Measurements from ENCODE around the gene ROR2.

Gene ROR2

GRCh38 chr9:91935805-91936514, 14.1 kb downstream of the ROR2 start:
- TF ChIP-seq, protein P1, sequence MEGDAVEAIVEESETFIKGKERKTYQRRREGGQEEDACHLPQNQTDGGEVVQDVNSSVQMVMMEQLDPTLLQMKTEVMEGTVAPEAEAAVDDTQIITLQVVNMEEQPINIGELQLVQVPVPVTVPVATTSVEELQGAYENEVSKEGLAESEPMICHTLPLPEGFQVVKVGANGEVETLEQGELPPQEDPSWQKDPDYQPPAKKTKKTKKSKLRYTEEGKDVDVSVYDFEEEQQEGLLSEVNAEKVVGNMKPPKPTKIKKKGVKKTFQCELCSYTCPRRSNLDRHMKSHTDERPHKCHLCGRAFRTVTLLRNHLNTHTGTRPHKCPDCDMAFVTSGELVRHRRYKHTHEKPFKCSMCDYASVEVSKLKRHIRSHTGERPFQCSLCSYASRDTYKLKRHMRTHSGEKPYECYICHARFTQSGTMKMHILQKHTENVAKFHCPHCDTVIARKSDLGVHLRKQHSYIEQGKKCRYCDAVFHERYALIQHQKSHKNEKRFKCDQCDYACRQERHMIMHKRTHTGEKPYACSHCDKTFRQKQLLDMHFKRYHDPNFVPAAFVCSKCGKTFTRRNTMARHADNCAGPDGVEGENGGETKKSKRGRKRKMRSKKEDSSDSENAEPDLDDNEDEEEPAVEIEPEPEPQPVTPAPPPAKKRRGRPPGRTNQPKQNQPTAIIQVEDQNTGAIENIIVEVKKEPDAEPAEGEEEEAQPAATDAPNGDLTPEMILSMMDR (IDR thresholded peaks at IDR 0.05; ENCODE audit: low read depth, low read length, missing control alignments): no peak
- DNase-seq (ENCODE audit: low read depth): no peak

DNA sequence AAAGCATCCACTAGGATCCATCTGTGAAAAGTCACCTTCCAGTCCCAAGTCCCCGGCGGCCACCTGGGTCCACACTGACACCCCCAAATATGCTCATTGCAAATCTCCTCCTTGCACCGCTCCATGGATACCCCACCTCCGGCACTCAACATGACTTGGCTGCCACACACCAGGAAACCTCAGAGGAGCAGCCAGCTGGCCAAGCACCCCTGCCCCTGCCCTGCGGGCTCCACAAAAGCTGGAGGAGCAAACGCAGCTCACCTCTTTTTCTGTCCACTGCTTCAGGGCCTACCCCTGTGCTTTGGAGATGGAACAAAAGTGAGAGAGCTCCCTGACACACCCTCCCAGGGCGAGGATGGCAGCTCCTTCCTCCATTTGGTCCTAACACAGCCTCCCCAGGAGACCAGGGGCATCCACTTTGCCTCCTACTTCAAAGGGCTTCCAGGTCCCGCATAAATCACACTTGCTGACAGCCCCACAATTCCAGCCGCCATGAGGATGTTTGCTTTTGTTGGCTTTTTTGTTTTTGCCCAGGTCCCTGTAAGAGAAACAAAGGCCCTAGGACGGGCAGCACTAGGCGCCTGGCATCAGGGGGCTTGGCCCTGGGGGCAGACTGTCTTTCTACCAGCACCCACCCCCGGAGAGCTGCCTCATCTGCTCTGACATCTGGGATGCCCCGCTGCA, 14.8 kb downstream of the ROR2 start:
- TF ChIP-seq, protein P1 (IDR thresholded peaks at IDR 0.05; ENCODE audit: low read depth, low read length, missing control alignments): no peak
- no peak for DNase-seq (ENCODE audit: low read depth)
- no peak overlapping the region for H3K4me3 ChIP-seq (ENCODE audit: low read depth, low read length)

More at GRCh38 chr9:91935805-91936514, 14.1 kb downstream of the ROR2 start:
- no peak overlapping the region for H3K4me3 ChIP-seq (ENCODE audit: low read depth, low read length)

- no peak overlapping the region for H3K4me3 ChIP-seq (ENCODE audit: low read depth, low read length)
- TF ChIP-seq, protein P1 (IDR thresholded peaks at IDR 0.05; ENCODE audit: low read depth, low read length, missing control alignments): no peak
- DNase-seq (ENCODE audit: low read depth): no peak
Measured at GRCh38 chr9:91934654-91935053, 15.4 kb downstream of the ROR2 start.

- no peak overlapping the region for H3K4me3 ChIP-seq (ENCODE audit: low read depth, low read length)
- no peak for DNase-seq (ENCODE audit: low read depth)
- TF ChIP-seq, protein P1 (IDR thresholded peaks at IDR 0.05; ENCODE audit: low read depth, low read length, missing control alignments): no peak
Measured at GRCh38 chr9:91933556-91934352, 16.3 kb downstream of the ROR2 start.

DNA sequence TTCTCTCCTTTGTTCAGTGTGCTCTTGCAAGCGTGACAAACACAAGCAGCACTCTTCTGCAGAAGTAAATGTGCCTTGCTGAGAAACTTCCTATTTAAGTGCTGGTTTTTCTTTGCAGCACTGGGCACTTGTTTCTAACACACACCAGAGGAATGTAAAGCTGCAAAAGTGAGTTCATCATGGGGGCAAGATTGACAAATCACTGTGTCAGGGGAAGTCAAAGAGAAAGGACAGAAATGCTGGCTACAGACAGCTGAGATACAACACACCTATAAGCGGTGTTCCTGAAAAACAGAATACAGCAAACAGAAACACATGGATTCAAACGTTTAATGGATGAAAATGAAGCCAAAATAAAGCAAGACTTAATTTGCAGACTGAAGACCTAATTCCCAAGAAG, 19.6 kb downstream of the ROR2 start:
- DNase-seq (ENCODE audit: low read depth): no peak
- TF ChIP-seq, protein P1 (IDR thresholded peaks at IDR 0.05; ENCODE audit: low read depth, low read length, missing control alignments): no peak
- no peak overlapping the region for H3K4me3 ChIP-seq (ENCODE audit: low read depth, low read length)

DNA sequence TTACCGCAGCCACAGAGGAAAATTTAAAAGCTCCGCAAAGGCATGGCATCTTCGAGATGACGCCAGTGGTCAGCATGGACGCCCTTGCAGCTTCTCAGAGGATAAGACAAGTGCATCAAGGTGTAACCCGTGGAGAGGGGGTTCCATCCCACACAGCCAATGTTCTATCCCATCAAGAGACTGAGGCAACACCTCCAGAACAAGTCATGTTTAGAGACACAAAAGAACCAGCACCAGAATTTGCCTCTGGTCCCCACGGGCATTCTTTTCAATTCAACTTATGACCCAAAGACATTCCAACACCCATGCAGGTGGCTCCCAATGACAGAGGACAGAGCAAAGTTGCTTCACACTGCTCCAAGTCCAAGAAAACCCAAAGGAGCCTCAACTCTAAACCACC, 20.7 kb downstream of the ROR2 start:
- TF ChIP-seq, protein P1 (IDR thresholded peaks at IDR 0.05; ENCODE audit: low read depth, low read length, missing control alignments): no peak
- DNase-seq (ENCODE audit: low read depth): no peak
- no peak overlapping the region for H3K4me3 ChIP-seq (ENCODE audit: low read depth, low read length)

Data from GM12864 (cell line).